DMS114 treated with DMSO at 0.1 percent for 48 hours (cell line): Measurements from ENCODE around the gene CAMK1D.

Experiments
- DNase-seq: peaks from one replicate; lab custom pipeline; 2025; ENCODE audit not compliant: unreplicated experiment; lab: John Stamatoyannopoulos, UW

CAMK1D gene

GRCh38 chr10:12369982-12370381 lies 20.6 kb downstream of the CAMK1D start:
- DNase-seq = no peak

GRCh38 chr10:12372846-12373245 lies 23.5 kb downstream of the CAMK1D start:
- DNase-seq = no peak

- no peak for DNase-seq
Measured at GRCh38 chr10:12375076-12375504, 25.7 kb downstream of the CAMK1D start.

GRCh38 chr10:12376211-12376610 lies 26.9 kb downstream of the CAMK1D start:
- DNase-seq = no peak

- no peak for DNase-seq
Measured at GRCh38 chr10:12377658-12378290, 28.4 kb downstream of the CAMK1D start.

- no peak for DNase-seq
Measured at GRCh38 chr10:12380999-12381398, 31.7 kb downstream of the CAMK1D start.

GRCh38 chr10:12381536-12382156 lies 32.3 kb downstream of the CAMK1D start:
- DNase-seq = no peak

GRCh38 chr10:12382157-12382548 lies 32.8 kb downstream of the CAMK1D start:
- DNase-seq = no peak

GRCh38 chr10:12382956-12383531 lies 33.7 kb downstream of the CAMK1D start:
- DNase-seq = no peak

GRCh38 chr10:12384906-12385305 lies 35.6 kb downstream of the CAMK1D start:
- no peak for DNase-seq

- DNase-seq = no peak
Measured at GRCh38 chr10:12387561-12388210, 38.3 kb downstream of the CAMK1D start.

- no peak for DNase-seq
Measured at GRCh38 chr10:12388671-12389070, 39.3 kb downstream of the CAMK1D start.

GRCh38 chr10:12389154-12389734 lies 39.9 kb downstream of the CAMK1D start:
- DNase-seq = no peak

GRCh38 chr10:12390733-12391132 lies 41.4 kb downstream of the CAMK1D start:
- no peak for DNase-seq

- DNase-seq = no peak
Measured at GRCh38 chr10:12391206-12391605, 41.9 kb downstream of the CAMK1D start.

- no peak for DNase-seq
Measured at GRCh38 chr10:12393831-12394230, 44.5 kb downstream of the CAMK1D start.

GRCh38 chr10:12394241-12395033 lies 45.1 kb downstream of the CAMK1D start:
- no peak for DNase-seq

GRCh38 chr10:12396093-12396492 lies 46.7 kb downstream of the CAMK1D start:
- DNase-seq = no peak

GRCh38 chr10:12396567-12396966 lies 47.2 kb downstream of the CAMK1D start:
- no peak for DNase-seq

GRCh38 chr10:12397147-12397896 lies 48.0 kb downstream of the CAMK1D start:
- no peak for DNase-seq
